Lower lobe of right lung (tissue), 2 donors: ENCODE measurements around the gene TMEM212. TPM values are rescaled to one million over a fixed set of nuclear protein-coding genes. Genes with fewer than 3 reads are reported as not detected.
"Not testable (repeated sequence)": the region's sequence is repeated elsewhere in the genome, so short reads cannot be mapped to it uniquely, and the experiment has no call there.

Experiments
- ATAC-seq, 2 donors: fragments of 200-7000 bp; cut with Tn5 transposase; one replicate each; pipeline ENCODE4 v1.9.1; 2020 to 2022; ENCODE audit warnings: mild to moderate bottlenecking in 2 of 2, moderate library complexity in 2 of 2
- DNase-seq: peaks from one replicate; pipeline ENCODE4 v3.0.0-alpha.2; 2020
- H3K27ac ChIP-seq: fragments of 200-600 bp; one replicate; pipeline ENCODE4 v1.8.0; 2022
- H3K27me3 ChIP-seq: fragments of 200-600 bp; one replicate; pipeline ENCODE4 v1.8.0; 2022; ENCODE audit warnings: low read depth
- H3K36me3 ChIP-seq: fragments of 200-600 bp; one replicate; pipeline ENCODE4 v1.8.0; 2022; ENCODE audit warnings: mild to moderate bottlenecking
- H3K4me1 ChIP-seq: fragments of 200-600 bp; one replicate; pipeline ENCODE4 v1.8.0; 2022
- H3K4me3 ChIP-seq: fragments of 200-600 bp; one replicate; pipeline ENCODE4 v1.8.0; 2022; ENCODE audit warnings: mild to moderate bottlenecking
- H3K9me3 ChIP-seq: fragments of 200-600 bp; one replicate; pipeline ENCODE4 v1.8.0; 2022
- intact Hi-C: fragments of 100-400 bp; cut with DNase I; formaldehyde crosslinking; loops from one replicate; pipeline ENCODE4 v1.11.0; 2022
- total RNA-seq: library from RNA; stranded (reverse); fragmentation: NEBNext Ultra II Directional; extraction: Animal tissue kit (Norgen Biotek cat#: 25700); gene quantifications from one replicate; pipeline ENCODE4 v1.2.1, GENCODE V29; 2021
- TF ChIP-seq, protein P1 (sequence below): fragments of 200-600 bp; IDR thresholded peaks from one replicate; pipeline ENCODE4 v1.8.0; 2022; ENCODE audit warnings: antibody characterized with exemption, mild to moderate bottlenecking
- donor health status: DM: no; HTN: yes; CAD: no; lungs with severe emphysema.

TMEM212 gene
- total RNA-seq, 1 donor from 2014 or later = 5.2 TPM

DNA sequence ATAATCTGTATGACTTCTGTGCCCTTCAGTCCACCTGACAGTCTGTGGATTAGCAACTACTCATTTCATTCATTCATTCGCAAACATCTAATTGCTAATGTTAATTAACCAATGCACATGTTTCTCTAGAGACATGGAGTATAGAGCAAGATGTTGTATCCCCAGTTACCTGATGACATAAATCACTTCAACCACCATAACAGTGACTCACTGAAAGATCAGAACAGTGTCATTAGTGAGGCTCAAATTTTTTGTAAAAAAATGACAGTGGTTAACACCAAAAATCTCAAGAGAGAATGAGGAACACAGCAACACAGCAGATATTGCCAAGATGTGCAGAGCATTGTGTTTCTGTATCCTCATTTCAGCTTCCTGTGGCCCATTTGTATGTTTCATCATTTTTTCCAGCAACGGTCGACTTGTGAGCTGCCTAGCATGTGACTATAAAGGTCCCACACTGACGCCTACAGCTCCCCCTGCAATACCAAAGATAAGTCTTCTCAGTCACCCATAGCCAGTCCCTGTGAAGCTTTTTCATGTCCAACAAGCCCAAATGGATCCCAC, 29.2 kb upstream of the TMEM212 start:
- H3K9me3 ChIP-seq = no peaks in the 10 kb centered on the region
- TF ChIP-seq, protein P1, sequence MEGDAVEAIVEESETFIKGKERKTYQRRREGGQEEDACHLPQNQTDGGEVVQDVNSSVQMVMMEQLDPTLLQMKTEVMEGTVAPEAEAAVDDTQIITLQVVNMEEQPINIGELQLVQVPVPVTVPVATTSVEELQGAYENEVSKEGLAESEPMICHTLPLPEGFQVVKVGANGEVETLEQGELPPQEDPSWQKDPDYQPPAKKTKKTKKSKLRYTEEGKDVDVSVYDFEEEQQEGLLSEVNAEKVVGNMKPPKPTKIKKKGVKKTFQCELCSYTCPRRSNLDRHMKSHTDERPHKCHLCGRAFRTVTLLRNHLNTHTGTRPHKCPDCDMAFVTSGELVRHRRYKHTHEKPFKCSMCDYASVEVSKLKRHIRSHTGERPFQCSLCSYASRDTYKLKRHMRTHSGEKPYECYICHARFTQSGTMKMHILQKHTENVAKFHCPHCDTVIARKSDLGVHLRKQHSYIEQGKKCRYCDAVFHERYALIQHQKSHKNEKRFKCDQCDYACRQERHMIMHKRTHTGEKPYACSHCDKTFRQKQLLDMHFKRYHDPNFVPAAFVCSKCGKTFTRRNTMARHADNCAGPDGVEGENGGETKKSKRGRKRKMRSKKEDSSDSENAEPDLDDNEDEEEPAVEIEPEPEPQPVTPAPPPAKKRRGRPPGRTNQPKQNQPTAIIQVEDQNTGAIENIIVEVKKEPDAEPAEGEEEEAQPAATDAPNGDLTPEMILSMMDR = no peak
- peaks cover 19% of the 10 kb centered on the region for H3K4me1 ChIP-seq
- no peak overlapping the region for H3K4me3 ChIP-seq
- no peaks in the 10 kb centered on the region for H3K36me3 ChIP-seq
- no peak overlapping the region for H3K27ac ChIP-seq
- intact Hi-C loops = no loop called here
- H3K27me3 ChIP-seq = no peaks in the 10 kb centered on the region
- DNase-seq = no peak
- ATAC-seq = peak in 1 of 2 donors; percentile 5

DNA sequence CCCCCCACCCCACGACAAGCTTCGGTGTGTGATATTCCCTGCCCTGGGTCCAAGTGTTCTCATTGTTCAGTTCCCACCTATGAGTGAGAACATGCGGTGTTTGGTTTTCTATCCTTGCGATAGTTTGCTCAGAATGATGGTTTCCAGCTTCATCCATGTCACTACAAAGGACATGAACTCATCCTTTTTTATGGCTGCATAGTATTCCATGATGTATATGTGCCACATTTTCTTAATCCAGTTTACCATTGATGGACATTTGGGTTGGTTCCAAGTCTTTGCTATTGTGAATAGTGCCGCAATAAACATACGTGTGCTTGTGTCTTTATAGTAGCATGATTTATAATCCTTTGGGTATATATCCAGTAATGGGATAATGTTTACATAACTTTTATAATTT, 28.5 kb upstream of the TMEM212 start:
- intact Hi-C loops, H3K9me3 ChIP-seq, DNase-seq, H3K27me3 ChIP-seq, ATAC-seq, H3K27ac ChIP-seq, H3K4me3 ChIP-seq, H3K36me3 ChIP-seq: not testable (repeated sequence)
- H3K4me1 ChIP-seq = peaks cover 13% of the 10 kb centered on the region

DNA sequence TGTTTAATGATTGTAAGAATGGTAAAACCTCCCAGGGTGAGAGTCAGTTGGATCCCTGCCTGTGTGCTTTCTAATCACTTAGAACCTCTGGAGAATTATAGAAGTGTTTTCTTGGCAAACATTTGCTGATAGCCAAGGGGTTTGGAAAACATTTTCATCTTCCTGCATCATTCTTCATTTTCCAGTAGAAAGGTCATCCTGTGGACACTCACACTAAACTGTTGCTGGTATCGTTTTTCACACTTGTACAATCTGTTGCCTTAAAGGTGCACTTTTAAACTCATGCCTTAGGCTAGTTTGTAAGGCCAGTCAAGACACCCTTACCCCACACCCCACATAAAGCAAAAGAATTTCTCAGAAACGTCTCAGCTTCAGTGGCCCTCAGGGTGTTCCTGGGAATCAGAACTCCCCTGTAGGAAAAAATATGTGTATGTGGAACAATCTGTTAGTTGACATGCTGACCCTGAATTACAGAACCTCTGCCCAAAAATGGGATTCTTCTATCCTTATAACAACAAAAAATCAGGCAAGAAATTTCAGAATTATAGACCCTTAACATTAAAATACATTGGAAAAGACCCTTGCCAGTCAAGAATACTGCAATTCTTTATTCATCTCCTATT, 27.1 kb upstream of the TMEM212 start:
- no peak for DNase-seq
- ATAC-seq = peak in 1 of 2 donors; percentile 60
- Histone ChIP-seq H3K27me3 (no peaks in the 10 kb centered on the region), H3K36me3 (no peaks in the 10 kb centered on the region), H3K9me3 (no peaks in the 10 kb centered on the region), H3K4me1 (peaks cover 6% of the 10 kb centered on the region), H3K27ac (no peak overlapping the region), H3K4me3 (no peak overlapping the region)
- intact Hi-C loops = no loop called here
- TF ChIP-seq, protein P1 = no peak

DNA sequence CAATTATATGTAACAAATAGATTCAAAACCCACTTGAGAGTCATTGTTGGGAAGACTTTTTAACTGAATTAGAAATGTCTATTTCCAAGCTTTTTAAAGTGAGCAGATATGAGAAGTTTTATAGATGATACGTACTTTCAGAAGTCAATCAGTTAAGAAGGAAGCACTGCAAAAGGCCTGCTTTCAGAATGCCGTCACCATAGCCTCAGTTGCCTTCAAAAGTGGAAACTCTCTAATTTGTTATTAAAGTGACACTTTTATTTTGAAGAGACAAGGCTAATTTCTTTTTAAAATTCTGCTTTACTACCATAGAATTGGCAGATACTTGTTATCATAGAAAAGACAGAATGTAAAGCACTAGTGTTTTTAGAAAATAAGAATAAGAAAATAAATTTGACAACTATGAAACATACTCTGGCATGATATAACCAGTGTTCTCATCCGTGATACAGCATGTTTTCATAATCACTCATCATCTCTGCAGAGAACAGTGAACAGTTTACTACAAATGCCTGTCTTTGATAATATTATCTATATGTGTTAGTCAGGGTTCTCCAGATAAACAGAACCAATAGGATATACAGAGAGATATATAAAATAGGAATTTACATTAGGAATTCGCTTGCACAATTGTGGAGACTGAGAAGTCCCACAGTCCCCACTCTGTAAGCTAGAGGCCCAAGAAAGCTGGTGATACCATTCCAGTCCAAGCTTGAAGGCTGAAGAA, 25.9 kb upstream of the TMEM212 start:
- no peak for ATAC-seq
- H3K36me3 ChIP-seq = no peaks in the 10 kb centered on the region
- H3K9me3 ChIP-seq = no peaks in the 10 kb centered on the region
- TF ChIP-seq, protein P1 = no peak
- no peak for DNase-seq
- intact Hi-C loops = no loop called here
- no peak overlapping the region for H3K4me3 ChIP-seq
- H3K27me3 ChIP-seq = no peaks in the 10 kb centered on the region
- H3K27ac ChIP-seq = no peak overlapping the region
- no peaks in the 10 kb centered on the region for H3K4me1 ChIP-seq

DNA sequence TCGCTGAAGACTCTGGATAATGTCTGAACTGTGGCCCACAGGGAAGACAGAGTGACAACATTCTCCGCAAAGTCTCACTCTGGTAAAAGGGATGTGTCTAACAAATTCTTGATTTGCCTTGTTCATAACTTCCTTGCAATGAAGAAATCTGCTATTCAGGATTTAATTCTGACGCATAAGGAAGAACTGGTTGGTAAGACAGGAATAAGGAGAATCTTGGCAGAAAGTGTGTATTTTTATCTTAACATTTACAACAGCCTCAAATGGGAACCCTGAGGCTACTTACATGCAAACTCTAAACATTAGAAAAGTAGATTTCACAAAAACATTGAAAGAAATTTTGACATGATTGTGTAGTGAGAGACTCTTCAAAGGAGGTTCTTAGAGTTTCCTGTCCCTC, 22.1 kb upstream of the TMEM212 start:
- intact Hi-C loops = no loop called here
- Histone ChIP-seq H3K27ac (no peak overlapping the region), H3K4me3 (no peak overlapping the region), H3K9me3 (no peaks in the 10 kb centered on the region), H3K36me3 (no peaks in the 10 kb centered on the region), H3K27me3 (no peaks in the 10 kb centered on the region), H3K4me1 (peaks cover 13% of the 10 kb centered on the region)
- TF ChIP-seq, protein P1 = no peak
- no peak for DNase-seq
- ATAC-seq = no peak

DNA sequence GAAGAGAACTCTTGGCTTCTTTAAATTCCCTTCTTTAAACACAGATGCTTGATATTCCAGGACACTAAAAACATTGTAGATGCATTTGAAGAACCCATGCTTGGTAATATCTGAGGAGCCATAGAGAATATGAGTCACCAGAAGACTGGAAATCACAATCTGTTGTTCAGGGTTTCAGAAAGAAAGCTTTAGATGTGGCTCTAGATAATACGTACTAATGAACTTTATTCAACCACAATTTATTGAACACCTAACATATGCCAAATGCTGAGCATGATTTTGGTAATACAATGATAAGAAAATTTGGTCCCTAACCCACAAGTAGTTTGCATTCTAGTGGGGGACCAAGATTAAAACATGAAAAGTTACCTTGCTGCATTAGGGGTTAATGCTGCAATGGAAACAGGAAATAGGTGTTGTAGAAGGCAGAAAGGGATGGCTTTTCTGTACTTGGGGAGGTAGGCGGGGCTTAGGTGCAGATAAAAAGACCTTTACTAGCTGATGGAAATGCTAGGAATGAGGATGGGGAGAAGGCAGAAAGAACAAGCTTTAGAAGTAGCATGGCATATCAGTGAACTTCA, 21.3 kb upstream of the TMEM212 start:
- intact Hi-C loops = no loop called here
- H3K36me3 ChIP-seq = no peaks in the 10 kb centered on the region
- H3K9me3 ChIP-seq = no peaks in the 10 kb centered on the region
- H3K4me3 ChIP-seq = no peak overlapping the region
- H3K4me1 ChIP-seq = peaks cover 13% of the 10 kb centered on the region
- TF ChIP-seq, protein P1 = no peak
- ATAC-seq = no peak
- H3K27me3 ChIP-seq = no peaks in the 10 kb centered on the region
- no peak for DNase-seq
- H3K27ac ChIP-seq = no peak overlapping the region
